BJ (cell line): Measurements from ENCODE around the gene HSP90AB1. TPM values are rescaled to one million over a fixed set of nuclear protein-coding genes. Genes with fewer than 3 reads are reported as not detected.

Experiments used
- CTCF ChIA-PET: fragments of 350-600 bp; formaldehyde crosslinking; extraction: SDS; loops from one replicate; lab custom pipeline; 2021; ENCODE audit warnings: antibody characterized with exemption, inconsistent platforms; lab: Yijun Ruan, JAX
- POLR2A ChIA-PET: fragments of 300-600 bp; sonication (Branson Sonifier 250); formaldehyde crosslinking; extraction: SDS; loops from one replicate; lab custom pipeline; 2021; ENCODE audit warnings: antibody characterized with exemption; lab: Charles Lee
- DNase-seq: peaks from one replicate; pipeline ENCODE4 v3.0.0-alpha.2; 2011; ENCODE audit warnings: low read depth
- H3K27me3 ChIP-seq: 2 replicates; pipeline ENCODE4 v1.6.0; 2011; ENCODE audit warnings: low read length; ENCODE audit not compliant: control insufficient read depth, insufficient read depth
- H3K36me3 ChIP-seq: 2 replicates; pipeline ENCODE4 v1.5.1; 2011; ENCODE audit warnings: low read length; ENCODE audit not compliant: control insufficient read depth, insufficient read depth
- H3K4me3 ChIP-seq: 2 replicates; pipeline ENCODE4 v1.5.1; 2011; ENCODE audit warnings: low read depth, mild to moderate bottlenecking, control low read depth, low read length
- CTCF ChIP-seq: IDR thresholded peaks from 2 replicates; pipeline ENCODE4 v1.5.1; 2011; ENCODE audit warnings: low read depth, mild to moderate bottlenecking, control low read depth, inconsistent platforms, low read length, moderate library complexity; ENCODE audit not compliant: insufficient read depth
- polyA plus RNA-seq: library from polyadenylated mRNA; depleted of rRNA; stranded (reverse); fragments of >200 nt; gene quantifications from 2 replicates; pipeline ENCODE4 v1.2.3, GENCODE V29; 2011

Gene HSP90AB1
- polyA plus RNA-seq, 1 experiment: 578 TPM

DNA sequence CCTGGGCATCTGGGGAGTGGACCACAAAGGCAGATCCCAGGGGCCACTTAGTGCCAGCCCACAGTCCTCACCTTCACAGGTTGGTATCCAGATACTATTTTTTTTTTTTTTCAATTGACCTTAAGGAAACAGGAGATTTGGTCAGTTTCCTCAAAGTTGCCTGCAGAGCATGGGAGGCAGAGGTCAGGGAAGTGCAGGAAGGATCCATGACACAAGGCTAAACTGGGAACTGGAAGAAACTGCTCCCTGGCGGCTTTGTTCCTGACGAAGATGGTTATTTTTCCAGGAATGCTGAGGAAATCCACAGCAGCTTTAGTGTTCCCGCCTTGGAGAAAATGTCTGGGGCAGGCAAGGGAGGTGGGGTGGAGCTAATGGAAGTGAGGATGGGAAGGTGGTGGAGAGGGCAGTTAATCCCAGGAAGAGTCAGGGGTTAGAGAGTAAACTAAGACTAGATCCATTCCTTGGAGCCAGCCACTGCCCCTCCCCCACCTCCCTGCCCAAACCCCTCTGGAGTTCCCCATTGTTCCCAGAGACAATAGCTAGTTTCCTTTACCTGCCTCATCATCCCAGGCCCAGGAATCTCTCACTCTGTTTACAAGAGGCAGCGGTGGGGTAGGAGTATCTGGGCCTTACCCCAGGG, 44.4 kb upstream of the HSP90AB1 start:
- Histone ChIP-seq H3K27me3 (peaks cover 8% of the 10 kb centered on the region; the same call in 1 of the 2 replicates), H3K4me3 (no peak overlapping the region), H3K36me3 (no peaks in the 10 kb centered on the region)
- TF ChIP-seq CTCF: no peak
- ChIA-PET POLR2A (no interaction called here), CTCF (interaction anchor here (1.2 to 1.3 kb wide), 2 partner anchors 11 to 21 kb away, joined by 3 to 4 read pairs; partner anchors contain the start of gene SLC29A1)
- DNase-seq: no peak

- H3K36me3 ChIP-seq: no peaks in the 10 kb centered on the region
- no peak for DNase-seq
- POLR2A ChIA-PET: no interaction called here
- CTCF ChIA-PET: interaction anchor here (1.3 to 1.8 kb wide), 3 partner anchors 18 to 32 kb away, joined by 4 to 5 read pairs (median 5); partner anchors contain the start of gene SLC29A1
- no peak overlapping the region for H3K4me3 ChIP-seq
- TF ChIP-seq CTCF: no peak
- peaks cover 8% of the 10 kb centered on the region; the same call in 1 of the 2 replicates for H3K27me3 ChIP-seq
Observed at GRCh38 chr6:44202972-44203750, 43.7 kb upstream of the HSP90AB1 start.

GRCh38 chr6:44203955-44204354, 42.9 kb upstream of the HSP90AB1 start:
- no peaks in the 10 kb centered on the region for H3K36me3 ChIP-seq
- CTCF ChIA-PET: interaction anchor here (0.9 to 1.8 kb wide), 3 partner anchors 9 to 31 kb away, joined by 4 to 5 read pairs (median 5); no protein-coding TSS in a partner anchor

DNA sequence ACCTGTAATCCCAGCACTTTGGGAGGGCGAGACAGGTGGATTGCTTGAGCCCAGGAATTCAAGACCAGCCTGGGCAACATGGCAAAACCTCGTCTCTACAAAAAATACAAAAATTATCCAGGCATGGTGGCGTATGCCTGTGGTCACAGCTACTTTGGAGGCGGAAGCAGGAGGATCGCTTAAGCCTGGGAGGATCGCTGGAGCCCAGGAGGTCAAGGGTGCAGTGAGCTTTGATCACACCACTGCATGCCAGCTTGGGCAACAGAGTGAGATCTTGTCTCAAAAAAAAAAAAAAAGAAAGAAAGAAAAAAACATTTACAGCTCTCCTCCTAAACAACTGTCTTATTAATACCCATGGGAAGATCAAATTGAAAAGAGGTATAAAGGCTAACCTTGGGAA, 38.9 kb upstream of the HSP90AB1 start:
- Histone ChIP-seq H3K4me3 (no peak overlapping the region), H3K36me3 (no peaks in the 10 kb centered on the region), H3K27me3 (peaks cover 6% of the 10 kb centered on the region)
- ChIA-PET POLR2A (no interaction called here), CTCF (interaction anchor here (0.7 to 2.3 kb wide), 4 partner anchors 16 to 1170 kb away, joined by 3 to 5 read pairs (median 3); partner anchors contain the start of gene SLC29A1)
- TF ChIP-seq CTCF: no peak
- no peak for DNase-seq

More at GRCh38 chr6:44203955-44204354, 42.9 kb upstream of the HSP90AB1 start:
- POLR2A ChIA-PET: no interaction called here
- no peak for DNase-seq
- no peak overlapping the region for H3K4me3 ChIP-seq
- TF ChIP-seq CTCF: no peak
- H3K27me3 ChIP-seq: peaks cover 8% of the 10 kb centered on the region; the same call in 1 of the 2 replicates

DNA sequence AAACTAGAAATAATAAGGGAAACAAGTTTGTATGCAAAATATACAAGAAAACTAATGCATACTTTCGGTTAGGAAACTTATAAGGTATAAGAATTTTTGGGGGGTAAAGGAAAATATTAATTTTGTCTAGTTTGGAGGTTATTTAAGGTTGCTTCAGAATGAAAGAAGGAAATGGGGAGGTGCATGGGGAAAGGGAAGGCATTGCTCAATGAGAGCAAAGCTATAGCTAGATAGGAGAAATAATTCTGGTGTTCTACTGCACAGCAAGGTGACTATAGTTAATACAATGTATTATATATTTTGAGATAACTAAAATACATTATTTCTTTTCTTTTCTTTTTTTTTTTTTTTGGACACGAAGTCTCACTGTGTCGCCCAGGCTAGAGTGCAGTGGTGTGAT, 35.6 kb upstream of the HSP90AB1 start:
- no peak for TF ChIP-seq CTCF
- POLR2A ChIA-PET: no interaction called here
- CTCF ChIA-PET: interaction anchor here (1.0 to 2.5 kb wide), 4 partner anchors 8 to 45 kb away, joined by 4 to 6 read pairs (median 4); no protein-coding TSS in a partner anchor
- H3K36me3 ChIP-seq: no peaks in the 10 kb centered on the region
- H3K4me3 ChIP-seq: no peak overlapping the region
- no peak for DNase-seq
- peaks cover 6% of the 10 kb centered on the region for H3K27me3 ChIP-seq
